H9 (cell line): Measurements from ENCODE around the gene TCEA3. TPM values are rescaled to one million over a fixed set of nuclear protein-coding genes. Genes with fewer than 3 reads are reported as not detected.
A peak's percentile ranks its signal among the peaks of the same experiment; 100 is the strongest.

Experiments
- DNase-seq: peaks from one replicate; pipeline ENCODE4 v3.0.0-alpha.2; 2017
- H2AFZ ChIP-seq: one replicate; pipeline ENCODE4 v1.6.1; 2013; ENCODE audit warnings: mild to moderate bottlenecking, low read length, control low read depth, moderate library complexity
- H2AK5ac ChIP-seq: 2 replicates; pipeline ENCODE4 v1.6.1; 2013; ENCODE audit warnings: low read length, control low read depth, mixed read lengths; ENCODE audit not compliant: insufficient read length
- H2BK120ac ChIP-seq: one replicate; pipeline ENCODE4 v1.6.1; 2013; ENCODE audit warnings: low read depth, mild to moderate bottlenecking, low read length, control low read depth, inconsistent platforms; ENCODE audit not compliant: poor library complexity, severe bottlenecking
- H2BK12ac ChIP-seq: 2 replicates; pipeline ENCODE4 v1.6.1; 2013; ENCODE audit warnings: low read length, control low read depth, mixed read lengths, low read depth; ENCODE audit not compliant: insufficient read length
- H2BK15ac ChIP-seq: 2 replicates; pipeline ENCODE4 v1.6.1; 2013; ENCODE audit warnings: low read depth, low read length, control low read depth
- H2BK20ac ChIP-seq: one replicate; pipeline ENCODE4 v1.6.1; 2013; ENCODE audit warnings: low read depth, mild to moderate bottlenecking, low read length, control low read depth, inconsistent platforms; ENCODE audit not compliant: poor library complexity, severe bottlenecking
- H2BK5ac ChIP-seq: 2 replicates; pipeline ENCODE4 v1.6.1; 2013; ENCODE audit warnings: low read length, control low read depth, mixed read lengths; ENCODE audit not compliant: insufficient read length
- H3K14ac ChIP-seq: 2 replicates; pipeline ENCODE4 v1.6.1; 2013; ENCODE audit warnings: low read length, control low read depth; ENCODE audit not compliant: insufficient read depth
- H3K18ac ChIP-seq: 2 replicates; pipeline ENCODE4 v1.6.1; 2013; ENCODE audit warnings: low read depth, mild to moderate bottlenecking, mixed read lengths, low read length, control low read depth; ENCODE audit not compliant: insufficient read length
- H3K23ac ChIP-seq: 2 replicates; pipeline ENCODE4 v1.6.1; 2013; ENCODE audit warnings: low read length, control low read depth, mixed read lengths, low read depth; ENCODE audit not compliant: insufficient read length
- H3K23me2 ChIP-seq: 2 replicates; pipeline ENCODE4 v1.6.1; 2013; ENCODE audit warnings: low read depth, mild to moderate bottlenecking, mixed read lengths, low read length, control low read depth; ENCODE audit not compliant: insufficient read length, poor library complexity, severe bottlenecking
- H3K27ac ChIP-seq: 2 replicates; pipeline ENCODE4 v1.5.1; 2013; ENCODE audit warnings: low read length, control low read depth, mixed read lengths, low read depth; ENCODE audit not compliant: insufficient read length
- H3K27me3 ChIP-seq: 2 replicates; pipeline ENCODE4 v1.6.1; 2013; ENCODE audit warnings: low read length, control low read depth, inconsistent platforms; ENCODE audit not compliant: insufficient read depth
- H3K4ac ChIP-seq: 2 replicates; pipeline ENCODE4 v1.6.1; 2013; ENCODE audit warnings: low read depth, mild to moderate bottlenecking, control low read depth, inconsistent platforms, low read length, moderate library complexity
- H3K4me1 ChIP-seq: 2 replicates; pipeline ENCODE4 v1.6.1; 2013; ENCODE audit warnings: low read length, control low read depth, inconsistent platforms; ENCODE audit not compliant: insufficient read depth
- H3K4me2 ChIP-seq: 2 replicates; pipeline ENCODE4 v1.6.1; 2013; ENCODE audit warnings: low read length, control low read depth, mixed read lengths; ENCODE audit not compliant: insufficient read length, insufficient read depth
- H3K56ac ChIP-seq: 2 replicates; pipeline ENCODE4 v1.6.1; 2013; ENCODE audit warnings: low read depth, mild to moderate bottlenecking, mixed read lengths, low read length, control low read depth; ENCODE audit not compliant: insufficient read length
- H3K79me1 ChIP-seq: 2 replicates; pipeline ENCODE4 v1.6.1; 2013; ENCODE audit warnings: low read depth, mild to moderate bottlenecking, moderate library complexity, low read length, control low read depth, inconsistent platforms; ENCODE audit not compliant: insufficient read depth, poor library complexity, severe bottlenecking
- H3K79me2 ChIP-seq: 2 replicates; pipeline ENCODE4 v1.6.1; 2013; ENCODE audit warnings: low read length, control low read depth, inconsistent platforms; ENCODE audit not compliant: insufficient read depth
- H3K9ac ChIP-seq: 2 replicates; pipeline ENCODE4 v1.6.1; 2013; ENCODE audit warnings: low read length, control low read depth, mixed read lengths; ENCODE audit not compliant: insufficient read length; ENCODE audit errors: extremely low read depth
- H3K9me3 ChIP-seq: one replicate; pipeline ENCODE4 v1.6.1; 2013; ENCODE audit warnings: low read depth, low read length, inconsistent platforms; ENCODE audit not compliant: control insufficient read depth
- H3T11ph ChIP-seq: one replicate; pipeline ENCODE4 v1.6.1; 2013; ENCODE audit warnings: mild to moderate bottlenecking, low read length, control low read depth, inconsistent platforms
- H4K20me1 ChIP-seq: one replicate; pipeline ENCODE4 v1.6.1; 2013; ENCODE audit not compliant: control insufficient read depth, insufficient read length, insufficient read depth
- H4K5ac ChIP-seq: 2 replicates; pipeline ENCODE4 v1.6.1; 2013; ENCODE audit warnings: low read depth, mild to moderate bottlenecking, mixed read lengths, low read length, control low read depth; ENCODE audit not compliant: insufficient read length
- H4K8ac ChIP-seq: replicated peaks from 2 replicates; pipeline ENCODE4 v1.6.1; 2013; ENCODE audit warnings: low read length, control low read depth, mixed read lengths, low read depth; ENCODE audit not compliant: insufficient read length
- H4K91ac ChIP-seq: 2 replicates; pipeline ENCODE4 v1.6.1; 2013; ENCODE audit warnings: low read depth, mild to moderate bottlenecking, moderate library complexity, mixed read lengths, low read length, control low read depth; ENCODE audit not compliant: insufficient read length
- H3K27ac Mint-ChIP-seq, 3 experiments: 2 replicates in 2 of 3; 3 replicates in 1 of 3; pipeline ENCODE4 v1.8.0; 2020 to 2021; ENCODE audit warnings: mixed read lengths in 3 of 3, mild to moderate bottlenecking in 1 of 3, moderate library complexity in 1 of 3
- H3K27me3 Mint-ChIP-seq: 2 replicates; pipeline ENCODE4 v1.8.0; 2021; ENCODE audit warnings: low read depth, mild to moderate bottlenecking, moderate library complexity, mixed read lengths
- H3K36me3 Mint-ChIP-seq, 3 experiments: 2 replicates in 2 of 3; 3 replicates in 1 of 3; pipeline ENCODE4 v1.8.0; 2020 to 2021; ENCODE audit warnings: low read depth in 3 of 3, mixed read lengths in 3 of 3; ENCODE audit not compliant: insufficient read depth in 1 of 3
- H3K4me1 Mint-ChIP-seq, 2 experiments: 2 replicates each; pipeline ENCODE4 v1.8.0; 2020; ENCODE audit warnings: mixed read lengths in 2 of 2
- H3K4me3 Mint-ChIP-seq, 2 experiments: 2 replicates in 1 of 2; 3 replicates in 1 of 2; pipeline ENCODE4 v1.8.0; 2020 to 2021; ENCODE audit warnings: mild to moderate bottlenecking in 2 of 2, mixed read lengths in 2 of 2, moderate library complexity in 1 of 2
- H3K9me3 Mint-ChIP-seq, 2 experiments: 2 replicates in 1 of 2; 3 replicates in 1 of 2; pipeline ENCODE4 v1.8.0; 2020; ENCODE audit warnings: mild to moderate bottlenecking in 2 of 2, mixed read lengths in 2 of 2, moderate library complexity in 1 of 2
- WGBS: extraction: QIAGEN DNeasy Blood & Tissue Kit; methylation state at CpG from one replicate; pipeline ENCODE4 v1.1.7; 2013; ENCODE audit warnings: missing lambda C conversion rate, low lambda C conversion rate, mixed read lengths; ENCODE audit not compliant: insufficient read length; ENCODE audit errors: extremely low coverage; 5-methylcytosine and 5-hydroxymethylcytosine counted together
- total RNA-seq: library from RNA; stranded (reverse); gene quantifications from 2 replicates; pipeline ENCODE4 v1.2.1, GENCODE V29; 2021
- TF ChIP-seq, protein P1 (sequence below): fragments of 200-600 bp; sonication (generic); conservative IDR thresholded peaks from 3 replicates; pipeline ENCODE4 v1.8.0; 2021; ENCODE audit warnings: antibody characterized with exemption, mild to moderate bottlenecking

Gene TCEA3
- total RNA-seq, 1 experiment from 2014 or later: 0.37 TPM

DNA sequence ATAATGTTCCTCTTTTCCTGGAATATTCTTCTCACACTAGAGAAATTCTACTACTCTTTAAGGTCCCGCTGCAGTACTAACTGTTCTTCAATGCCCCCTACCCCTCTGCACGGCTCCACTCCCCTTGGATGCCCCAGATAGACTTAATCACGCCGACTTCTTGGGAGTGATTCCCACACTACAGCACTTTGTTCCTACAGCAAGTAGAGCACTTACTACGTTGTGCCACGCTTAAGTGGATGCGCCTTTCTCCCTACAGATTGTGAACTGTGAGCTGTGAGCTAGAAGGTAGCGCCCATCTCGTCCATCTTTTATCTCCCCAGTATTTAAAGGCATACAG is 57.1 kb downstream of the TCEA3 start:
- Histone ChIP-seq H4K5ac (no peak overlapping the region), H3T11ph (no peak overlapping the region), H2BK15ac (no peak overlapping the region), H2BK20ac (no peak overlapping the region), H3K79me2 (no peaks in the 10 kb centered on the region), H3K18ac (no peak overlapping the region), H3K56ac (no peak overlapping the region), H3K4me1 (no peaks in the 10 kb centered on the region; the same call in 1 of the 2 replicates), H4K20me1 (peaks cover 3% of the 10 kb centered on the region), H2BK5ac (no peak overlapping the region), H3K23me2 (peaks cover 5% of the 10 kb centered on the region), H3K14ac (no peak overlapping the region), H2BK120ac (no peak overlapping the region), H3K4ac (no peak overlapping the region), H3K27me3 (peaks cover 51% of the 10 kb centered on the region), H2AFZ (no peak overlapping the region), H3K27ac (no peak overlapping the region), H4K91ac (no peak overlapping the region), H3K4me2 (peak overlapping the region; percentile 81), H3K23ac (no peak overlapping the region), H3K79me1 (no peaks in the 10 kb centered on the region), H4K8ac (no peak overlapping the region), H3K9me3 (peaks cover 13% of the 10 kb centered on the region), H2AK5ac (no peak overlapping the region), H3K9ac (no peak overlapping the region), H2BK12ac (no peak overlapping the region)
- peaks cover 59% of the 10 kb centered on the region for H3K27me3 Mint-ChIP-seq
- H3K27ac Mint-ChIP-seq: no peak overlapping the region
- H3K36me3 Mint-ChIP-seq: peaks cover 8 to 12% (median 12%) of the 10 kb centered on the region in 3 experiments
- H3K9me3 Mint-ChIP-seq: peaks cover 31 to 43% of the 10 kb centered on the region in 2 experiments
- TF ChIP-seq, protein P1, sequence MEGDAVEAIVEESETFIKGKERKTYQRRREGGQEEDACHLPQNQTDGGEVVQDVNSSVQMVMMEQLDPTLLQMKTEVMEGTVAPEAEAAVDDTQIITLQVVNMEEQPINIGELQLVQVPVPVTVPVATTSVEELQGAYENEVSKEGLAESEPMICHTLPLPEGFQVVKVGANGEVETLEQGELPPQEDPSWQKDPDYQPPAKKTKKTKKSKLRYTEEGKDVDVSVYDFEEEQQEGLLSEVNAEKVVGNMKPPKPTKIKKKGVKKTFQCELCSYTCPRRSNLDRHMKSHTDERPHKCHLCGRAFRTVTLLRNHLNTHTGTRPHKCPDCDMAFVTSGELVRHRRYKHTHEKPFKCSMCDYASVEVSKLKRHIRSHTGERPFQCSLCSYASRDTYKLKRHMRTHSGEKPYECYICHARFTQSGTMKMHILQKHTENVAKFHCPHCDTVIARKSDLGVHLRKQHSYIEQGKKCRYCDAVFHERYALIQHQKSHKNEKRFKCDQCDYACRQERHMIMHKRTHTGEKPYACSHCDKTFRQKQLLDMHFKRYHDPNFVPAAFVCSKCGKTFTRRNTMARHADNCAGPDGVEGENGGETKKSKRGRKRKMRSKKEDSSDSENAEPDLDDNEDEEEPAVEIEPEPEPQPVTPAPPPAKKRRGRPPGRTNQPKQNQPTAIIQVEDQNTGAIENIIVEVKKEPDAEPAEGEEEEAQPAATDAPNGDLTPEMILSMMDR: no peak
- no CpG with 5 or more reads among the region's 9 CpGs for WGBS
- H3K4me1 Mint-ChIP-seq: peaks cover 27 to 35% of the 10 kb centered on the region in 2 experiments
- peak overlapping the region; percentile 84 to 94 for H3K4me3 Mint-ChIP-seq
- no peak for DNase-seq
